ENCODE data around the gene TGM4. TPM values are rescaled to one million over a fixed set of nuclear protein-coding genes. Genes with fewer than 3 reads are reported as not detected.

Gene TGM4
- 0.05 to 0.09 TPM (median 0.07 TPM) in 3 of 5 replicates, not detected in the others for total RNA-seq (2022; extraction: Qiagen RNA extraction; ENCODE audit: low read depth)

GRCh38 chr3:44874308-44874707 lies at the start of gene TGM4:
TSS of gene TGM4 (plus strand) at chr3:44874608. CDS start at chr3:44874679, 71 bp downstream.

GRCh38 chr3:44861412-44862225 lies 12.8 kb upstream of the TGM4 start, which contains the start of gene TMEM42:
TSS of gene TMEM42 (plus strand) at chr3:44861912. CDS start at chr3:44861925, 13 bp downstream.

Other genes with a start within 250 kb of the TGM4 start
- gene ZNF197, start 249.6 kb upstream of the TGM4 start, total RNA-seq (2022; extraction: Qiagen RNA extraction; ENCODE audit: low read depth), result 1.5 to 2.1 TPM (median 1.9 TPM) in 5 replicates
- 4.9 to 7.6 TPM (median 5.8 TPM) in 5 replicates for gene ZNF35, start 225.9 kb upstream of the TGM4 start, total RNA-seq (2022; extraction: Qiagen RNA extraction; ENCODE audit: low read depth)
- 1.5 to 2.6 TPM (median 1.7 TPM) in 5 replicates for gene ZNF502, start 161.9 kb upstream of the TGM4 start, total RNA-seq (2022; extraction: Qiagen RNA extraction; ENCODE audit: low read depth)
- gene ZNF501, start 145.0 kb upstream of the TGM4 start, total RNA-seq (2022; extraction: Qiagen RNA extraction; ENCODE audit: low read depth), result not detected in 5 replicates
- gene KIAA1143, start 113.0 kb upstream of the TGM4 start, total RNA-seq (2022; extraction: Qiagen RNA extraction; ENCODE audit: low read depth), result 9.0 to 19.0 TPM (median 16.4 TPM) in 5 replicates
- gene KIF15, start 112.8 kb upstream of the TGM4 start, total RNA-seq (2022; extraction: Qiagen RNA extraction; ENCODE audit: low read depth), result 8.6 to 10.2 TPM (median 9.1 TPM) in 5 replicates
- gene TMEM42, start 12.7 kb upstream of the TGM4 start, total RNA-seq (2022; extraction: Qiagen RNA extraction; ENCODE audit: low read depth), result 7.3 to 10.1 TPM (median 9.7 TPM) in 5 replicates
- 34.0 to 39.4 TPM (median 38.1 TPM) in 5 replicates for gene ZDHHC3, start 101.6 kb downstream of the TGM4 start, total RNA-seq (2022; extraction: Qiagen RNA extraction; ENCODE audit: low read depth)
- gene EXOSC7, start 101.6 kb downstream of the TGM4 start, total RNA-seq (2022; extraction: Qiagen RNA extraction; ENCODE audit: low read depth), result 39.4 to 50.6 TPM (median 45.6 TPM) in 5 replicates
- gene CLEC3B, start 151.7 kb downstream of the TGM4 start, total RNA-seq (2022; extraction: Qiagen RNA extraction; ENCODE audit: low read depth), result 0.10 TPM in 1 of 5 replicates, not detected in the others

All from A549 treated with DMSO at 1 μM for 4 hours (cell line).